Activated naive CD8-positive, alpha-beta T cell treated with anti-CD3 and anti-CD28 coated beads, Interleukin-2, amount 50 U/mL, for 16 hours (primary cell): ENCODE results near the gene SUMO1.
"Not testable (repeated sequence)": the region's sequence is repeated elsewhere in the genome, so short reads cannot be mapped to it uniquely, and the experiment has no call there.

Experiments
- DNase-seq: peaks from one replicate; pipeline ENCODE4 v3.0.0-alpha.2; 2020; ENCODE audit warnings: low read depth, low spot score

The SUMO1 gene

GRCh38 chr2:202238234-202239197 lies at the start of gene SUMO1:
Gene SUMO1, minus strand, starts transcription at chr2:202238597. Its CDS starts 146 bp downstream, at chr2:202238451.
- peak; percentile 84 for DNase-seq

- no peak for DNase-seq
Observed at GRCh38 chr2:202286595-202286994, 48.2 kb upstream of the SUMO1 start.

DNA sequence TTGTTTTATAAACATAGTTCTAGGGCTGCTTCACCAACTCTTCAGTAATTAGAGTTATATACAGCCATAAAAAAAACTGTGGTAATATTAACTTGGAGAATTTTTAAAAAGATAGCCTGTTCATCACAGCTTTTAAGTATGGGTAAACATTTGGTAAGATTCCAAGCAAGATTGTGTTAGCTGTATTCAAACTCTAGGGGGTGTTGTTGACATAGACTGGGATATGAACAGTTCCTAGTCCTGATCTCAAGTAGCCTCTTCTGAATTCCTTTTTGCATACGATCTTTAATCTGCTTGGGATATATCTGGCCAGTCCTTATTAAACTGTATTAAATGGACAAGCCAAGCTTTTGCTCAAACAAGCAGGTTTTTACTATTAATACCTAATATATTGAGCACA lies 40.5 kb upstream of the SUMO1 start:
- DNase-seq: no peak

DNA sequence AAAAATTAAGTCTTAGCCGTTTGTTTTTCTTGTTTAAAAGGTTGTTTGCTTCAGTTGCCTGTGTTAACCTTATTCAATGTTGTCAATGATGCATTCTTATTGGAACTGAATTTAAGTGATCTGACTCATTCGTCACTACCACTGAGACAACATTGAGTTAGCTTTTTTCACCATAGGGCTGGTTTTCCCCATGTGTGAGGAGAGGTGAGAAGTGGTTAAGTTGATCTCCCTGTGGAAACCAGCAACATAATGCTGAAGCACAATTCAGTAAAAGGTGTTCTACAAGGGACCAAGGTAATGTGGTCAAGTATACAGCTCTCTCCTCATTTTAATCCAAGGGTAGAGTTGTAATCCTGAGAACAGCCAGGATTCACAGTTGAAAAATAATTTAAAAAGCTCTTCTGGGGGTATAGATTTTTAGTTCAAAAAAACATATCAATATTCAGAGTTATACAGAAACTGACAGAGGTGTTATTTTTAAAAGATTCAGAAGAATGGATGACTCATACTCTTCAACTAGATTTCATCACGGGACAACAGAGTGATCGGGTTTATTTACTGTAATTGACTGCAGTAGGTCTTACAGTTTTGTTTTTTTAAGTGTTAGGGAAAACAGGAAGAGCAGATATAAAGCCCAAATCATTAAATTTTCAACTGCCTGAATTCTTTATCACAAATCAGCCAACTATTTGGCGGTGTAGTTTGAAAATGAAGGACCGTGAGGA lies 39.8 kb upstream of the SUMO1 start:
- no peak for DNase-seq

DNA sequence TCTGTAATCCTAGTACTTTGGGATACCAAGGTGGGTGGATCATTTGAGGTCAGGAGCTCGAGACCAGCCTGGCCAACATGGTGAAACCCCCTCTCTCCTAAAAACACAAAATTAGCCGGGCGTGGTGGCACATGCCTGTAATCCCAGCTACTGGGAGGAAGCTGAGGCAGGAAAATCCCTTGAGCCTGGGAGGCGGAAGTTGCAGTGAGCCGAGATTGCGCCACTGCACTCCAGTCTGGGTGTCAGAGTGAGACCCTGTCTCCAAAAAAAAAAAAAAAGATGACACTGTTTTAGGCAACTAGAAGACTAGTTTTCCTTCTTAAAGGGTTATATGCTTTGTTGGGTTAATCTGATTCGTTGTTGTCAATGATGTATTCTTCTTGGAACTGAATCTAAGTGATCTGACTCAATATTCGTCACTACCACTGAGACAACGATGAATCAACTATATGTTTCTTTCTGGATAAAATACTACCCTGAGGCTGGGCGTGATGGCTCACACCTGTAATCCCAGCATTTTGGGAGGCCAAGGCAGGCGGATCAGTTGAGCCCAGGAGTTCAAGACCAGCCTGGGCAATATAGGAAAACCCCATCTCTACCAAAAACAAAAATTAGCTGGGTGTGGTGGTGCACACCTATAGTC lies 37.8 kb upstream of the SUMO1 start:
- DNase-seq: not testable (repeated sequence)

GRCh38 chr2:202270487-202270886 lies 32.1 kb upstream of the SUMO1 start:
- no peak for DNase-seq

DNA sequence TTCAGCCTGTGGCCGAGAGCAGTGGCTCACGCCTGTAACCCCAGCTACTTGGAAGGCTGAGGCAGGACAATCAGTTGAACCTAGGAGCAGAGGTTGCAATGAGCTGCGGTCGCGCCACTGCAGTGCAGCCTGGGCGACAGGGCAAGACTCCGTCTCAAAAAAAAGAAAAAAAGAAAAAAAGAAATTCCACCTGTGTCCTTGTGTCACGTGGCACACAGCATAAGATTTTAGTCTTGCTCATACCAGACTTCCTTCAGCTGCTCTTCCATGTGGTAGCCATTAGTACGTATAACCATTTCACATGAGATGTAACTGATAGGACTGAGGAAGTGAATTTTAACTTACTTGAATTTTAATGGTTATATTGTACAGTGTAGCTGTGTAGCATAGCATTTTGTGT lies 31.2 kb upstream of the SUMO1 start:
- DNase-seq: no peak

DNA sequence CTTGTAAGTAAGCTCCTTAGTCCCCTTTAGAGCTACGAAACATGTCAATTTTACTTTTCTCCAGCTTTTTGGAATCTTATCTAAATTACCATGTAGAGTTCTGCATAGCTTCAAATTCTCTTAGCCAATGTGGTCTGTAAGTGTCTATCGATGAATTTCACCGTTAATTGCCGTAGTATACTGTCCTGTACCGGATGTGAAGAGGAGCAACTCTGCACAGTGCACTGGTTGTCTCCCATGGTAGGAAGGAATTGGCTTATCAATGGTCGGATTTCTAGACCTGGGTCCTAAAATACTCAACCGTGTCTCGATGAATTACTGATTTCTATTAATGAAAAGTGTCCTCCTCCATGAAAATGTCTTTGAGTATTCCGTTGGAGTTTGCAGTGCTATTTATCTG lies 29.1 kb upstream of the SUMO1 start:
- DNase-seq: no peak

DNA sequence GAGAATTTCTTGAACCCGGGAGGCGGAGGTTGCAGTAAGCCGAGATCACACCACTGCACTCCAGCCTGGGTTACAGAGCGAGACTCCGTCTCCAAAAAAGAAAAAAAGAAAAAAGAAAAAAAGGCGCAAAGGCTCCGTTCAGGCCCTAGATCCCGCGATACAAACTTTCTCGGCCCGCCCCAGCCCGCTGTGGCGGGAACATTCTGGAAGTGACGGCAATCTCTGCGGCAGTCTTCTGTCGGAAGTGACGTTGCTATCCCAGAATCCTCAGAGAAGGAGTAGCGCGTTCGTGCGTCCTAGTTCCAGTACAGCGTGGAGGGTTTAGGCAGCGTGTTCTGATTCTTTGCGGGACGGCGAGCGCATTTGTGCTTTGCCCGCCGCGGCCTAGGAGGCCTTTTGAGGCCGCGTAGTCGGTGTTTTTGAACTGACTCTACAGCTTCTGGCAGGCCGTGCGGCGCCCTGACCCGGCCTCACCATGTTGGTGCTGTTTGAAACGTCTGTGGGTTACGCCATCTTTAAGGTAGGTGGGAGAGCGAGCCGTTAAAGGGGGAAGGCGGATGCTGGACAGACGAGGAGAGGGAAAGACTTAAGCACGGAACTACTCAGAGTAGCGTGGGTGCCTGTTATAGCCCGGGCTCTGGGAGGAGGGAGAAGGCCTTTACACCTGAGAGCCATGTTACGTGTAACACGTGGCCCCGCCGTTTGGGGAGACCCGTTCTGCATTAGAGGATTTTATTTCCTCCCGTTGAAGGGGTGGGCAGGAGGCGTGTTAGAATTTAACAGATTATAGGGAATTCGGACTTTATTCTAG lies 27.3 kb upstream of the SUMO1 start, which contains the start of gene NOP58:
Gene NOP58 (plus strand): TSS at position 297 of the 811 bp plus-strand sequence. CDS start 179 bp downstream, at position 476.
- peak; percentile 75 for DNase-seq

- no peak for DNase-seq
Observed at GRCh38 chr2:202261531-202261930, 23.1 kb upstream of the SUMO1 start.

GRCh38 chr2:202251494-202251893 lies 13.1 kb upstream of the SUMO1 start:
- DNase-seq: no peak

DNA sequence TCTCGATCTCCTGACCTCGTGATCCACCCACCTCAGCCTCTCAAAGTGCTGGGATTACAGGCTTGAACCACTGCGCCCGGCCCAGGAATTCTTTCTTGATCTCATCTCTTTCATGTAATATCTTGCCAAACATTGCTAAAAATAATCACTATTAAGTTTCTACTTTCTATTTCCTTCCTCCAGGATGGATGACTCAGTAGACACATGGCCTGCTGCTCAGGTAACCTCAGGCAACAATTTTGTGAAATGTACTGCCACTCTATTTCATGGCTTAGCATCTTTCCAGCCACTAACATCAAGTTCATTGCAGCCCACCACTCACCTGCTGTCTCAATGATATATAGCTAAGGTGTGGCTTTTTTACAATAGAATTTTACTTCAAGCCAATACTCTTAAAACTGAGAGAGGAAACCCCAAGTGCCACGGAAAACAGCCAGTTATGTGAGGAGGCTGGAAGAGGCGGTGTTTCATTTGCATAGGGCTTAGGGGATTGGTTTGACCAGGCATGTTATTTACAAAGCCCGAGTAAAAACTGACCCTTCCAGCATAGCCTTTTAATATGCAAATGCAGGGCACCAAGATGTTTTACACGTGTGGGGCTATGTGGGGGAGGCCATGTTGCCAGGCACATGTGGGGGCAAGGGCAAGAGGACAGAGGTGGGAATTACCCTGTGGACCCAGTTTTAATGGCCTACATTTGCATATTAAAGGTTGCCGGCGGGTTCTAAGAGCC lies 11.3 kb upstream of the SUMO1 start:
- DNase-seq: no peak

DNA sequence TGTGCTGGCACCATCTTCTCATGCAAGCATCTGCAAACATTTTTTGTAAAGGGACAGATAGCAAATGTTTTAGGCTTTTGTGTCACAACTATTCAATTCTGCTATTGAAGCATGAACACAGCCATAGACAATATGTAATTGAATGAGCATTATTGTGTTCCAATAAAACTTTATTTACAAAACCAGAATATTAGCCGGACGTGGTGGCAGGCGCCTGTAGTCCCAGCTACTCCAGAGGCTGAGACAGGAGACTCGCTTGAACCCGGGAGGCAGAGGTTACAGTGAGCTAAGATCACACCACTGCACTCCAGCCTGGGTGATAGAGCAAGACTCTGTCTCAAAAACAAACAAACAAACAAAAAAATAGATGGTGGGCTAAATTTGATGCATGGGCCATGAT lies 9.3 kb upstream of the SUMO1 start:
- not testable (repeated sequence) for DNase-seq

DNA sequence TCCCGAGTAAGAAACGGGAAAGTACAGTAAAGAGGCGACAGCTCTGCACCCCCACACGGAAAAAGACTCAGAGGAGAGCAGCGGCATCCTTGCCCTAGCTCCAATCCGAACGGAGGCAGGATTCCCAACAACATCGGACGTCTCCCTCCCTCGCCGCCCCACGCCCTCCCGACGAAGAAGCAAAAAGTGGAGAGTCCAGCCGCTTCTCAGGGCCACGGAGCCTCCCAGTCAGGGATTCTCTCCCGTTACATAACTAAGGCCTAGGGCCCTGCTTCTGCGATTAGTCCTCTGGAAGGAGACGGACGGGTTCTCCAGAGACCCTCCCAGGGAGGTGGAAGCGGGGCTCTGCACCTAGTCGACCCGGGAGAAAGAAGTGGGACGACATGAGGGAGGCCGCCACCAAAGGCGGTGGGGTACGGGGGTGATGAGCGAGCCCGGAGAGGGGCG lies 587 bp downstream of the SUMO1 start:
- no peak for DNase-seq

- no peak for DNase-seq
Observed at GRCh38 chr2:202221873-202222272, 16.5 kb downstream of the SUMO1 start.

- DNase-seq: no peak
Observed at GRCh38 chr2:202215179-202215578, 23.2 kb downstream of the SUMO1 start.

GRCh38 chr2:202208526-202208925 lies 29.9 kb downstream of the SUMO1 start:
- no peak for DNase-seq

GRCh38 chr2:202204855-202205254 lies 33.5 kb downstream of the SUMO1 start:
- DNase-seq: no peak

DNA sequence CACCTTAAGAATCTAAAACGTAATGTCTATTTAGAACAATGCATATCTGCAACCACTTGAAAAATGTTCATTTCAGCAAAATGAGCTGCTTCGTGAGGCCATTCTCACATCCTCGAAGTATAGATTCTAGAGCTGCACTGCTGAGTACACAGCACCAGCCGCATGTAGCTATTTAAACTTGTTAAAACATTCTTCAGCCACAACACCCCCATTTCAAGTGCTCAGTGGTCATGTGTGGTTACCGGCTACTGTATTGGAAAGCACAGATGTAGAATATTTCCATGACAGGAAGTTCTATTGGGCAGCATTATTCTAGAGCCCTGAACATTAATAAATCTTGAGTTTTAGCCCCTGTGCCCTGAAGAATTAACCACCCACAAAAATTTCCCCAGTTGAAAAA lies 35.0 kb downstream of the SUMO1 start:
- no peak for DNase-seq
